Astrocyte (in vitro differentiated cells and primary cell): Measurements from ENCODE around the gene LRIG2.

ENCODE experiments used
- CTCF ChIP-seq: IDR thresholded peaks from 2 replicates; pipeline ENCODE4 v1.5.1; 2011; ENCODE audit warnings: low read depth, mild to moderate bottlenecking, inconsistent platforms, low read length, moderate library complexity; ENCODE audit not compliant: insufficient read depth
- EZH2 ChIP-seq: IDR thresholded peaks from 2 replicates; pipeline ENCODE4 v1.6.1; 2012; ENCODE audit warnings: mild to moderate bottlenecking, low read length, inconsistent platforms; ENCODE audit not compliant: insufficient read depth

- TF ChIP-seq CTCF (no peak), EZH2 (no peak)
Observed at GRCh38 chr1:113091988-113092594, 19.1 kb downstream of the LRIG2 start.
